ENCODE results near the gene DHX16.
"Not testable (repeated sequence)": the region's sequence is repeated elsewhere in the genome, so short reads cannot be mapped to it uniquely, and the experiment has no call there.

The DHX16 gene

GRCh38 chr6:30672445-30673253 is at the start of gene DHX16:
DHX16 (minus strand) TSS chr6:30673006; CDS start chr6:30672841, 165 bp downstream.
- DNase-seq (ENCODE audit: low spot score) = peak; percentile 97

GRCh38 chr6:30722025-30722279 is 49.1 kb upstream of the DHX16 start:
- peak; percentile 51 for DNase-seq (ENCODE audit: low spot score)

GRCh38 chr6:30721198-30722024 is 48.6 kb upstream of the DHX16 start:
- DNase-seq (ENCODE audit: low spot score) = peak; percentile 93

GRCh38 chr6:30720738-30721197 is 48.0 kb upstream of the DHX16 start:
- peak; percentile 68 for DNase-seq (ENCODE audit: low spot score)

DNA sequence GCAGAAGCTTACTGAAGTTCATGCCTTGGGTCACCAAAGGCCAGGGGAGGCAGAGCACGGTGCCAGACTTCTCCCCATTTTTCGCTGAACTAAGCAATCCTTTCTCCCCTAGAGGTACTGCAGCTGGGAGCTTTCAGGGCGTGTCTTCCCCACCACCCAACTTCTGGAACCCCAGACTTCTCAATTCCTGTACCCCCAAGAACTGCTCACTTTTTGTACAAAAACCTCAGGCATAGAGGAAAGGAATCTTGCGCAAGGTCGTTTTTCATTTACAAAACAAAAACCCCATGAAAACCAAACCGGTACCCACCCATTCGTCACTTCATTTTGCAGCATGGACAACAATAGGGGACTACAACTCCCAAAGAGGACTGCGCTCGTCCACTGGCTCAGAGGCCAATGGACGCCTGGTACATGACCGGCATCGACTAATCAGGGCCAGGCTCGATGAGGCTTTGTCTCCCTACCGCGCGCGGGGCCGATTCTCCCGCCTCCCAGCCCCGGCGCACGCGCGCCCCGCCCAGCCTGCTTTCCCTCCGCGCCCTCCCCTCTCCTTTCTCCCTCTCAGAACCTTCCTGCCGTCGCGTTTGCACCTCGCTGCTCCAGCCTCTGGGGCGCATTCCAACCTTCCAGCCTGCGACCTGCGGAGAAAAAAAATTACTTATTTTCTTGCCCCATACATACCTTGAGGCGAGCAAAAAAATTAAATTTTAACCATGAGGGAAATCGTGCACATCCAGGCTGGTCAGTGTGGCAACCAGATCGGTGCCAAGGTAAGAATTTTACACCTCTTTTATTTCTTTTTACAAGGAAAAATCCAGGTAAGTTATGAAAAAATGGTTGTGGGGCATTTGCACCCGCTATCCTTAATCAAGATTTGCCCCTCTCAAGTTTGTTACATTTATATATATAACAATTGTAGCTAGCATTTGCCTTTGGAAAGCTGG is 47.3 kb upstream of the DHX16 start, which contains the start of gene TUBB:
TUBB (plus strand) TSS at position 562 of the 947 bp plus-strand sequence; CDS start at position 717, 155 bp downstream.
- peak; percentile 98 for DNase-seq (ENCODE audit: low spot score)

GRCh38 chr6:30719356-30719755 is 46.5 kb upstream of the DHX16 start:
- peak; percentile 41 for DNase-seq (ENCODE audit: low spot score)

GRCh38 chr6:30717845-30718720 is 45.3 kb upstream of the DHX16 start:
- DNase-seq (ENCODE audit: low spot score) = not testable (repeated sequence)

- DNase-seq (ENCODE audit: low spot score) = peak; percentile 100
Measured at GRCh38 chr6:30717129-30717844, 44.5 kb upstream of the DHX16 start, which contains the start of gene MDC1. MDC1 (minus strand) TSS chr6:30717281; CDS start chr6:30715175, 2,106 bp downstream.

DNA sequence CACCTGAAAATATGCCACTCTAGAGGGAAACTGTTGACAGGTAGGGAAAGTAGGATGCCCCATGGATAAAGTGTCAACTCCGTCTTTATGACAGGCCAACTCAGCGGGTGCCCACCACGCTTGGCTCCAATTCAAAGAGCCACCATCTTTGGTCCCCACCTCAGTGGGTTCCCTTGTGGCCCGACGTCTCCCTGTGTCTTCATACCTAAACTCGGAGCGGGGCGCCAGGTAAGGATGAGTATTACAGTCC is 44.0 kb upstream of the DHX16 start:
- DNase-seq (ENCODE audit: low spot score) = no peak

GRCh38 chr6:30714263-30714662 is 41.5 kb upstream of the DHX16 start:
- no peak for DNase-seq (ENCODE audit: low spot score)

DNA sequence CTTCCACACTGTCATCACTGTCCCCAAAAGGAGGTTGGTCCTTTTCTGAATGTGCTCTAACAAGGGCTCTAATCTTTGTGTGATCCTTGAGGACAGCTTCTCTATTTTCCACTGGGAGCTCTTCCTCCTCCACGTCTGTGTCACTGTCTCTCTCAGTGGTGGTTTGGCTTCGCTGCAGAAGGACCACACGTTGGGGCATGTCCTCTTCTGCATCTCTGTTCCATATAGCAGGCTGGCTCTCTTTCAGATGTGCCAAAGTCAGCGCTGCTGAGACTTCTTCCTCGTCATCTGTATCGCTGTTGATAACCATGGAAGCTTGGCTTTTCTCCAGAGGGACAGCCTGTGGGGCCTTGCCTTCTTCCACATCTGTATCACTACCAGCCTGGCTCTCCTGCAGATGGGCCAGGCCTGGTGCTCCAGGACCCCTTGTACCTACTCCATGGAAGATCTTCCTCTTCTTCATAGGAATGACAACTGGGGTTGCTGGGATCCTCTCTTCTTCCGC is 39.7 kb upstream of the DHX16 start:
- DNase-seq (ENCODE audit: low spot score) = no peak

- DNase-seq (ENCODE audit: low spot score) = no peak
Measured at GRCh38 chr6:30711758-30712380, 39.1 kb upstream of the DHX16 start.

DNA sequence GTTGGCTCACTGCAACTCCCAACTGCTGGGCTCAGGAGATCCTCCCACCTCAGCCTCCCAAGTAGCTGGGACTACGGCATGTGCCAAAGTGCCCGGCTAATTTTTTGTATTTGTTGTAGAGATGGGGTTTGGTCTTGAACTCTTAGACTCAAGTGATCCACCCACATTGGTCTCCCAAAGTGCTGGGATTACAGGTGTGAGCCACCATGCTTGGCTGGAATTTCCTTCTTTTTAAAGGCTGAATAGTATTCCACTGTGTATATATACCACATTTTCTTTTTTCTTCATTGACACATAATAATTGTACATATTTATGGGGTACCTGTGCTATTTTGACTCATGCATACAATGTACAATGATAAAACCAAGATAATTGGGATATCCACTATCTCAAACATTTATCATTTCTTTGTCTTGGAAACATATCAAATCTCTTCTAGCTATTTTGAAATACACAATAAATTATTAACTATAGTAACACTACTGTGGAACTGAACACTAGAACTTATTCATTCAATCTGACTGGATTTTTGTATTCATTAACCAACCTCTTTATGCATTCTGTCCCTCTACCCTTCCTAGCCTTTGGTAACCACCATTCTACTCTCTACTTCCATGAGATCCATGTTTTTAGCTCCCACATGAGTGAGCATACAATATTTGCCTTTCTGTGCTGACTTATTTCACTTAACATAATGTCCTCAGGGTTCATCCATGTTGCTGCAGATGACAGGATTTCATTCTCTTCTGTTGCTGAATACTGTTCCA is 36.5 kb upstream of the DHX16 start:
- DNase-seq (ENCODE audit: low spot score) = peak; percentile 85

DNA sequence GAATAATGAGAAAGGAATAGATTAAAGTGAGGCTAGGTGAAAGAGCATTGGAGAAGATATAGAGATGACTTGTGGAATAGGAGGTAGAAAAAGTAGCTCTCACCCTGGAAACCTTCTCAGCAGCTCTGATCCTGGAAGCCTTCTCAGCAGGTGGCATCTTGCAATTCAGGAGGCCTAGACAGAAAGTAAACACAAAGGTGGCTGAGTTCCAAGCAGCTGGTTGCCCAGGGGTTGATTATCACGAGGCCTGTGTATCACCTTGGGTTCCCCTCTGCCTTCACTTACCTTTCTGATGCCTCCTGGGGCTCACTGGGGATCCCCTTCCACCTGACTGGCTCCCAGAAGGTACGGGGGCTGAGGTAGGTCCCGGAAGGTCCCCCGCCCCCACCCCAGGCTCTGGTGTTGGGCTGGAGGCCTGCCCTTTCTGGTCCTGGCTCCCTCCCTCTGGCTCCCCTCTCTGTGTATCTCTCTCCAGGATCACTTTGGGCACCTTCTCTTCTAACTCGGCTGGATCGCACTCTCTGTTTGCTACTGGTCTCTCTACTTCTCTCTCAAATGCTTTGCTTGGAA is 34.6 kb upstream of the DHX16 start:
- DNase-seq (ENCODE audit: low spot score) = no peak

- no peak for DNase-seq (ENCODE audit: low spot score)
Measured at GRCh38 chr6:30705620-30706019, 32.8 kb upstream of the DHX16 start.

DNA sequence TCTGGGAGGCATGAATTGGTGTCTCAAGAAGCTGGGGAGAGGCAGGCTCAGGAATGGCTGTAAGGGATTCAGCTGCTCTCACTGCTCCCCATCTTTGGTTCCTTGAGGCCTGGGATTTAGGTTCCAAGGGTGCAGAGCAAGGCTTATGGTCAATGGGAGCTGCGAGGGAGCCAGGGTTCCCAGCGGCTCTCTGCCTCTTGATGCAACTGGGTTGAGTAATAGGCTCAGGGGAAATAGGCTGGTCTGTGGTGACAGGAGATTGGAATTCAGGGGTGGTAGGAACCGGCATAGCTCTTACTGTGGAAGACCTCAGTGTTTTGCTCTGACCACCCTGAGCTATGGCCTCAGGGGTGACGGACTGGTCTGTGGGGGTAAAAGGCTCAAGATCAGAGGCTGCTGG is 31.0 kb upstream of the DHX16 start:
- DNase-seq (ENCODE audit: low spot score) = no peak

DNA sequence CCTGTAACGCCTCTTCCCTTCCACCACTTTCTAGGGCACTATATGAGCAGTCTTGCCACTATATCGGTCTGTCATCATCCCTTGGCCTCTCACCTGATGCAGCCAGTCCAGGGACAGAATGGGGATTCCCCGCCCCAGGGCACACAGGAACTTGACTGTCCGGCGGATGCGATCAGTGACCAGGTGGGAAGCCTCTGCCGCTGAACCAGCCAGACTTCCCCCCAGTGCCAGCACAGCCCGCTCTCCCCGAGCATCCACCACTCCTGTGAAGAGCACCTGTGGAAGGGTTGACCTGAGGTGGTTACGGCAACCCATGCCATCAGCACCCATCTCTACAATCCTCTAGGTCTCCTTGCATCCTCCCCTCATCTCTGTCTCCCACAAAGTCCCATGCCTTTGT is 30.2 kb upstream of the DHX16 start:
- DNase-seq (ENCODE audit: low spot score) = no peak

- DNase-seq (ENCODE audit: low spot score) = peak; percentile 40
Measured at GRCh38 chr6:30700340-30700739, 27.5 kb upstream of the DHX16 start.

DNA sequence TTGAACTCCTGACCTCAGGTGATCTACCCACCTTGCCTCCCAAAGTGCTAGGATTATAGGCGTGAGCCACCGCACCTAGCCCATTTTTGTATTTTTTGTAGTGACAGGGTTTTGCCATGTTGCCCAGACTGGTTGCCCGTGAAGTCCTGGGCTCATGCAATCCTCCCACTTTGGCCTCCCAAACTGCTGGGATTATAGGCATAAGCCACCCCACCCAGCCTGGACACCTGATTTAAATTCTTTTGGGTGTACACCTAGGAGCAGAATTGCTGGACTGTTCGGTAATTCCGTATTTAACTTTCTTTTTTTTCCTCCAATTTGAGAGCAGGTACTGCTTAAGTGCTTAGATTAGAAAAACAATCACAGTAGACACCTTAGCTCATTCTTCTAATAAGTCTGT is 23.6 kb upstream of the DHX16 start:
- DNase-seq (ENCODE audit: low spot score) = no peak

Data from kidney tubule cell (primary cell).